ENCODE measurements around the gene SMCO4.

SMCO4 gene

DNA sequence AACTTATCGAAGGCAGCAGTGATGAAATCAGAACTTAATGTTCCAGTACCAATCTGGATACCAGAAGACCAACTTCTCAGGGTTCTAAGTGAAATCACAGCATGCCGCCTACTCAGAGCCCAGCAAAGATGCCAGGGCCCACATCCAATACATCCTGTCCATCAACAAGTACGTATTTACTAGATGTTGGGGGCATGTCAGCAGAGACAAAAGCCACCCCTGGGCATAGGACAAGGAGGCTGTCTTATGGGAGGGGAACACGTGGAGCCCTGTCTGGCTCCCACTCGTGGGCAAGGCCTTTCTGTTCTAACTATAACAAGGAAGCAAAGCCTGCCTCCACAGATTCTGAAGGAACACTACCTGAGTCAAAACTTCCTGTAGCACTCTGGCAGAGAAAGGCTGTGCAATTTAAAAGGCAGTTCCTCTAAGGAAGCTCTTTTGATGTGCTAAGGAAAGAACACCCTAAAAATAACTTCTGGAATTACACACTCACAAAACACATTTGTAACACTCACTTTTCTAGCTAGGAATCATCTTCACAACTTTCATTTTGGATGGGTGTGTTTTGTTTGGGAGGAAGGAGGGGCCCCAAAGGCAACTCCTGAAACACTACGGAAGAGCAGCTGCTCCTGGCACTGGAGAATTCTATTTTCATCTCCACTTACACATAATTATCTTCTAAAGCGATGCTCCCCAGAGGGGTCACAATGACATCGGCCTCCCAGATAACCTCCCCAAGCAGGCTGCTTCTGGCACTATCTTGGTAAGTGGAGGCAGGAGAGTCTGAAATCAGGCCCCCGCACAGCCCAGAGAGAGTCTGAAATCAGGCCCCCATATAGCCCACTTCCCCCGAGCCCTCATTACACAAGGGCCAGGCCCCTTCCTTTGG, 14.2 kb downstream of the SMCO4 start:
- DNase-seq = no peak

GRCh38 chr11:93528252-93528651, 14.9 kb downstream of the SMCO4 start:
- DNase-seq = no peak

- no peak for DNase-seq
These were observed 16.3 kb downstream of the SMCO4 start for GRCh38 chr11:93526641-93527583.

DNA sequence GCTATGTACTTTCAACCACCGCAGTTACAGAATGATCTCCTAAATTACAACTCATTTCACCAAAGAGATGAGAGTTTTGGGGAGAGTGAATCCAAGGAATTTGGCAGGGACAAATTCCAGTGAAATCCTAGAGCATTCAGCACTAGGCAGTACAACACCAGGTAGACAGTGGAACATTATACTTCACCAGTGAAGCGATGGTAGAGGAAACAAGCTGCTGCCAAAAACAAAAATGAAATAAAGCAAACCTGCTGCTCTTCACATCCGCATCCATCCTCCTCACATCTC, 16.9 kb downstream of the SMCO4 start:
- DNase-seq = no peak

GRCh38 chr11:93525601-93526345, 17.4 kb downstream of the SMCO4 start:
- DNase-seq = peak; percentile 33

DNA sequence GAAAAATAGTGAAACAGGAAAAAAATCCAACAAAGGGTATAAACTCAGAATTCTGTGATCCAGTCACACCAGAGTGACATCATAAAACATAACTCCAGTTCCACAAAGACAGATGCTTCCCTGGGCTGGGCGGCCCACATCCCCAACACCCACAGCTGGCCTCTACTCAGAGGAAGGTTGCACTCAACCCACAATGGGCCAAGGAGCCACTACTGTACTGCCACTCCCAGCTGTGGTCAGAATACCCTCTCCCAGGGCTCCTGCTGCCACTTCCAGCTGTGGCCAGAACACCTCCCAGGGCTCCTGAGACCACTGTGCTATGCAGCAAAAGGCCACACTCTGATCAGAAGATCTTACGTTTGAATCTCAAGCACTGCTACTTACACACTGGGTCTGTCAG, 18.3 kb downstream of the SMCO4 start:
- no peak for DNase-seq

GRCh38 chr11:93524173-93524536, 19.0 kb downstream of the SMCO4 start:
- no peak for DNase-seq

- DNase-seq = no peak
These were observed 22.3 kb downstream of the SMCO4 start for GRCh38 chr11:93520726-93521509.

DNA sequence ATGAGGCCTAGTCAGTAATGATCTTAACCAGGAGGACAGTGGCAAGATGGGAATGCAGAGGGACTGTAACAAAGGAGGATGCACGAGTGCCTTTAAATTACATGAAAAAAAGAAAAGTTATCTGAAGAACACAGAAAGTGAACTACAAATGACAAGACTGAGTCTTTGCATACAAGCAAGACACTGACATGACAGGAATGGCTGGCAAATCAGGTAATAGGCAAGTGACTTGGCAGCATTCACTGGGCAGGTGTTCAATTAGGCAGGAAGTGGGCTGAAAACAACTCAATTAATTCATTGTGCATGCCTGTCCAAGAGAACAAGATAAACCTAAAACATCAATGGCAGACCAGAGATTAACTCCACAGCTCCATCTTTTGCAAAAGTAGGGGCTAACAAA, 24.0 kb downstream of the SMCO4 start:
- DNase-seq = no peak

DNA sequence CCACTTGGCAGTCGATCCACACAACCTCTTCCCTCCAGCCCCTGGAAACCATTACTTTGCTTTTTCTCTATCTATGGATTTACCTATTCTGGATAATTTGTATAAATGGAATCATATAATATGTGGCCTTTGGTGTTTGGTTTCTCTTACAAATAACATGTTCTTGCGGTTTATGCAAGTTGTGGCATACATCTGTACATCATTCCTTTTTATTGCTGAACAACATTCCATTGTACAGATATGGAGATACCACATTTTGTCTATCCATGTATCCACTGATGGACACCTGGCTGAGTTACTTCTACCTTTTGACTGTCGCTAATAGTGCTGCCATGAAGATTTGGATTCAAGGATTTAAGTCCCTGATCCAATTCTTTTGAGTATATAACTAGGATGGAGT, 25.1 kb downstream of the SMCO4 start:
- DNase-seq = no peak

- no peak for DNase-seq
These were observed 25.6 kb downstream of the SMCO4 start for GRCh38 chr11:93517611-93518010.

GRCh38 chr11:93517041-93517440, 26.1 kb downstream of the SMCO4 start:
- no peak for DNase-seq

DNA sequence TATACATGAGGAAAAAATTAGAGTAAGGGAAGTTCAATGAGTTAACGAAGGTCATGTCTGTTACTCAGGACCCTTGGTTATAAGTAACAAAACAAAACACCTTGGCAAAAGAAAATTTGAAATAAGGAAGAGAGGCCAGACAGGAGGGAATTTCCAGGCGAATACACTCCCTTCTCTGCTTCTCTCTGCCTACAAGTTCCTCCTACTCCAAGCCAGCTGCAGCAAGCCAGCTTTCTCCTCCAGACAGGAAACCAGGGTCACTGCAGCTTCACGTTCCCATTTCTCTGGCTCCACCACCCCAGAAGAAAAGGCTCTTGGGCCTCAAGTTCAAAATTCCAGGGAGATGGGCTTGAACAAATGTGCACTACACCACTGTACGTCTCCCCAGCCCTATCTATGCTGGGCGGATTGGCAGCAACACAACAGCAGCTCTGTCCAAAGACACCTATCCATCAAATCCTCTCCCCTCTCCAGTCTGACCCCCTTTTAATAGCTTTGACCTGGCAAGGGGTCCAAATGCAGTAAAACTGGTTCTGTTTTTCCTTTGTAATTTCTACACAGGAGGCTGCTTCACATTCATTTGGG, 27.7 kb downstream of the SMCO4 start:
- no peak for DNase-seq

- no peak for DNase-seq
These were observed 28.5 kb downstream of the SMCO4 start for GRCh38 chr11:93514712-93515111.

GRCh38 chr11:93513772-93514171, 29.4 kb downstream of the SMCO4 start:
- no peak for DNase-seq

- no peak for DNase-seq
These were observed 30.1 kb downstream of the SMCO4 start for GRCh38 chr11:93512949-93513667.

- no peak for DNase-seq
These were observed 31.1 kb downstream of the SMCO4 start for GRCh38 chr11:93512073-93512475.

DNA sequence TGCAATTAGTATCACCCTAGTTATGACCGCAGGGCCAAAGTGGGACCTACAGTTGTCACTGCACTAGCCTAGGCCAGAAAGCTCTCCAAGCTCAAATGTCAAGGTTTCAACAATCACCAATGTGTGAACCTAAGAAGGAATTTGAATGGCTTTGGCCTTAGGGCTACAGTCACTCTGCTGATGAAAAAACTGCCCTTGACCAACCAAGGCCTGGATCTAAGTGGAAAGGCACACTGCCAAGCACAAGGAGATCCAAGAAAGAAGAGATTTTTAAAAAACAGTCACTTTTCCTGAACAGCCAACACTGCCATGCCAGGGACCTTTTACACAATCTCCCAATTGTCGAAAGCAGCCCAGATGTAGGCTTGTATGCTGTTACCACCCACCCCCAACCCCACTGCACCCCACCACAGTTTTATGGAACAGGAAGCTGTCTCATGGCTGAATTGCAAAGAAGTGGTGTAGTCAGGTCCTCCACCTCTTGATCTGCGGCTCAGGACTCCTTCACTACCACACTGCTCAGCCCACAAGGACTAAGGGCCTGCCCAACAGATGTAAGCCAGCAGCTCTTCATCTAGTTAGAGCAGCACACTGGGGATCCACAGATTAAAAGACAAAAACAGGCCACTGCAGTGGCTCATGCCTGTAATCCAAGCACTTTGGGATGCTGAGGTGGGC, 32.9 kb downstream of the SMCO4 start:
- no peak for DNase-seq

DNA sequence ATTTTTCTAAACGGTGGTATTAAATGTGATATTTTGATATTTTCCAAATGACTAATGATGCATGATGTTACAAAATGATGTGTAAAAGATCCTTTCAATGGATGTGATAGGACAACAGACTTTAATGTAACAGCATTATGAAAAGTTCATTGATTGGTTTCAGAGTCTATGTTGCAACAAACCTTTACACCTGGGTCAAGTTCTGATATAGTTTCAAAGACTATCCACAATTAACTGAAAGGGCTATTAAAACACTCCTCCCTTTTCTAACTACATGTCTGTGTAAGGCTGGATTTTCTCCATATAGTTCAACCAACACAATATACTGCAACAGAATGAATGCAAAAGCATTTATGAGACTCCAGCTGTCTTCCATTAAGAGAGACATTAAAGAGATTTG, 35.7 kb downstream of the SMCO4 start:
- DNase-seq = no peak

DNA sequence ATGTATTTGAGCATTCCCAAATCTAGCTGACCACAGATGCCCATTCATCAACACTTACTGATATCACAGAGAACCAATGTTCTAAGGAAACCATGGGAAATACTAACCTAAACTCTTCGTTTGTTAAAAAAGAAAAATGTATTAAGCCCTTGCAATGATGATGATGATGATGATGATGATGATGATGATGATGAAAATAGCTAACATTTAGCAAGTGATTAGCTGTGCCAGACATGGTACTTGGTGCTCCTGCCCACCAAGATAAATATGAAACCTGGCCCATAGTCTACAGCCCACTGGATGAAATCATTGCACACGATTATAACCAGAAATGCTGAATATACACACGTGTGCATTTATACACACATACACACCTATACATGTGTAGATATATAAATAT, 37.5 kb downstream of the SMCO4 start:
- no peak for DNase-seq

All from fibroblast of skin of abdomen (primary cell).